ENCODE measurements around the gene MANBA.
"Not testable (repeated sequence)": the region's sequence is repeated elsewhere in the genome, so short reads cannot be mapped to it uniquely, and the experiment has no call there.

The MANBA gene

DNA sequence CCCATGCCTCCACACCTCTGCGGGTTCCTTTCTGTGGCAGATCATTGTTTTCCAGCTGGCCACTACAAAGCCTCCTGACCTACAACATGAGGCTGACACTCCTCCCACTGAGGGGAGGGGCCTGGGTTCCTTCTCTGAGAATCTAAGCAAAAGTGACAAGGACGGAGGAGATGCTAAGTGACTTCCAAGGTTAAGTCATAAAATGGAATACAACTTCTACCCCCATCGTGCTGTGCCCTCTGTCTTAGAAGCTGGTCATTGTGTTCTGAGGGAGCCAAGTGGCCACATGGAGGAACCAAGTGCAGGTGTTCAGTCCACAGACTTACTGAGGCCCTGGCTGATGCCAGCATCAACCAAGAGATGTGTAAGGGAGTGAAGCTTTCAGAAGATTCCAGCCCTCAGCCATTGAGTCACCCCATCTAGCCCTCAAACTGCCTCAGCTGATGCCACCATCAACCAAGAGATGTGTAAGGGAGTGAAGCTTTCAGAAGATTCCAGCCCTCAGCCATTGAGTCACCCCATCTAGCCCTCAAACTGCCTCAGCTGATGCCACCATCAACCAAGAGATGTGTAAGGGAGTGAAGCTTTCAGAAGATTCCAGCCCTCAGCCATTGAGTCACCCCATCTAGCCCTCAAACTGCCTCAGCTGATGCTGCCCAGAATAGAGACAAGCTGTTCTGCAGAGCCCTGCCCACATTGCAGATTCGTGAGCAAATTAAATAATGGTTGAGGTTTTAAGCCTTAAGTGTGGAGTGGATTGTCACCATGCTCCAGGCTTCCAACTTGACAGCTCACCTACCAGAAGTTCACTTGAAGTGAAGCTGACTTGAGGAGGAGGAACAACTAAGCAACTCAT lies 140.8 kb downstream of the MANBA start:
- not testable (repeated sequence) for DNase-seq (ENCODE audit: low read depth in 2 of 2)

DNA sequence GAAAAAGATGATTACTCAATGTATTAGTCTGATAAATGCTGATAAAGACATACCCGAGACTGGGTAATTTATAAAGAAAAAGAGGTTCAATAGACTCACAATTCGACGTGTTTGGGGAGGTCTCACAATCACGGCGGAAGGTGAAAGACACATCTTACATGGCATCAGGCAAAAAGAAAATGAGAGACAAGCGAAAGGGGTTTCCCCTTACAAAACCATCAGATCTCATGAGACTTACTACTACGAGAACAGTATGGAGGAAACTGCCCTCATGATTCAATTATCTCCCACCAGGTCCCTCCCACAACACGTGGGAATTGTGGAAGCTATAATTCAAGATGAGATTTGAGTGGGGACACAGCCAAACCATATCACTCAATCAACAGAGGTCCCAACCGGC lies 141.7 kb downstream of the MANBA start:
- not testable (repeated sequence) for DNase-seq (ENCODE audit: low read depth in 2 of 2)

DNA sequence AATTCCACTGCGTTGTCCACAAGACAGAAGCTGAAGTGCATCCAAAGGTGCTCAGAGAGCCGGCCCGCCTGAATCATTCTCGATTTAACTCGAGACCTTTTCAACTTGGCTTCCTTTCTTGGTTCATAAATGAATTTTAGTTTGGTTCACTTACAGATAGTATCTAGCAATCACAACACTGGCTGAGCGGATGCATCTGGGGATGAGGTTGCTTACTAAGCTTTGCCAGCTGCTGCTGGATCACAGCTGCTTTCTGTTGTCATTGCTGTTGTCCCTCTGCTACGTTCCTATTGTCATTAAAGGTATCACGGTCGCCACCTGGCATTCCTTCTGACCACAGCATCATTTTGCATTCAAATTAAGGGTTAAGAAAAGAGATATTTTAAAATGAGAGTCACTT lies 144.1 kb downstream of the MANBA start:
- DNase-seq (ENCODE audit: low read depth in 2 of 2): no peak

DNA sequence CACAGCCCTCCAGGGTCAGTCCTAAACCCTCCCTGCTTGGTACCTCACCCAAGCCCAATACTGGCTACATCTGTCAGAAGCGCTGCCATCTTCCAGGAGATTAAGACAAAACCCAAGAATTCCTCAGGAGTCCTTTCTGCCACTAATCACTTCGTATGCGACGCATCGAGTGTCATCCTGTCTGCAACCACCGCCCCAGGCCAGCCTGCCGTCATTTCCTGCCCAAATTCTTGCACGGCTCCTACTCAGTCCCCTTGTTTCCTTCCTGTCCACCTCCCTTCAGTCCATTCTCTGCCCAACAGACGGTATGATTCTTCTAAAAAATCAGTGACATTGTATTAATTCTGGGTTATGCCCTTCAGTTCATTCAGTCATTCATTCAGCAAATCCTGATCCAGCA lies 146.0 kb downstream of the MANBA start:
- no peak for DNase-seq (ENCODE audit: low read depth in 2 of 2)

- no peak for DNase-seq (ENCODE audit: low read depth in 2 of 2)
Measured at GRCh38 chr4:102612824-102613366, 147.9 kb downstream of the MANBA start.

GRCh38 chr4:102612210-102612609 lies 148.6 kb downstream of the MANBA start:
- no peak for DNase-seq (ENCODE audit: low read depth in 2 of 2)

DNA sequence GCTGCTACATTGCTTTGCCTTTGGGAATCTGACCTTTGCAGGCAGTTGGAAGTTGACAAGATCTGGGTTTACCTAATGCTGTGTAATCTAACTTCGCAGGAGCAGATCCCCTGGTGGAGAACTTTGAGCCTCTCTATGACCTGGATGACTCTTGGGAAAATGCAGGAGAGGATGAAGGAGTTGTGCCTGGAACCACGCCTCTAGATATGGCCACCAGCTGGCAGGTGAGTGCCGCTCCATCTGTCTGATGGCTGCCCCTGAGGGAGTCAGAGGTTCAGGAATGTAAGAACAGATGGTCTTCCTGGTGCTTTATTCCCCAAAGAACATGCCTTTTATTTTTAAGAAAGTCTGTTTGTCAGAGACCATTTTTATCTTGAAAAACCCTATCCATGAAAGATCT lies 150.3 kb downstream of the MANBA start:
- no peak for DNase-seq (ENCODE audit: low read depth in 2 of 2)

- DNase-seq (ENCODE audit: low read depth in 2 of 2): no peak
Measured at GRCh38 chr4:102610007-102610406, 150.8 kb downstream of the MANBA start.

DNA sequence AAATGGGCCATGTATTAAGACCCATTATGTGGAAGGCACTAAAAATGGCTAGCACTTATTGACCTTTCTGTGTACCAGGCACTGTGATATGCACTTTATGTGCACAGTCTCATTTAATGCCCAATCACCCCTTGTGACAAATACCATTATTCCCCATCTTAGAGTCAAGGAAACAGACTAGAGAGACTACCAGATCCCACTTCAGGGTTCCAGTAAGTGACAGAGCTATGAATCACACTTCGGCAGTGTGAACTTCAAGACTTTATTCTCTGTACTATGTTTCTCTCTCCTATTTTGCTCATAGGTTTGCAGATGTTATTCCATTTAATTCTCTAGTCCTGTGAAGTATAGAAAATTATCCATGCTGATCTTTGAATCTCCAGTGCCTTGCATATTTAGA lies 152.6 kb downstream of the MANBA start:
- DNase-seq (ENCODE audit: low read depth in 2 of 2): no peak

DNA sequence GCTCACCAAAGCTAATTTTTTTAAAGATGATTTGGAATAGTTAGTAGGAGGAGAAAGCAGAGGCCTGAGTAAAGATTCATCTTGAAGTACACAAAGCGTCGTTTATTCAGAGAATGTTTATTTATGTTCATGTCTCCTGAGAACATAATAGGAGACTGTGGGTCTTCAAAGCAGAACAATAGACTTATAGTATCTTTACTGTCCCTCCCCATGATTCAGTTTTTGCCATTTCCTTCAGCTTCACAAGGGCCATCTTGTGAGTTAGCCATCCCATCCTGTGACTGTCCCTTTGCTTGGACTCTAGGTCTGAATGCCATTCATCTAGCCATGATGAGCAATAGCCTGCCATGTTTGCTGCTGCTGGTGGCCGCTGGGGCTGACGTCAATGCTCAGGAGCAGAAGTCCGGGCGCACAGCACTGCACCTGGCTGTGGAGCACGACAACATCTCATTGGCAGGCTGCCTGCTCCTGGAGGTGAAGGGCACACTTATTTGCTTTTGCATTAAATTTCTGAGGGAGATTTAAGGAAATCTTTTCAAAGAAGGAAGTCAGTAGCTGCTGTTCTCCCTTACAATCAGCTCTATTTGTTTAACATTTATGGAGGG lies 153.8 kb downstream of the MANBA start:
- DNase-seq (ENCODE audit: low read depth in 2 of 2): no peak

- no peak for DNase-seq (ENCODE audit: low read depth in 2 of 2)
Measured at GRCh38 chr4:102606261-102606660, 154.5 kb downstream of the MANBA start.

GRCh38 chr4:102604222-102604940 lies 156.4 kb downstream of the MANBA start:
- DNase-seq (ENCODE audit: low read depth in 2 of 2): no peak

- DNase-seq (ENCODE audit: low read depth in 2 of 2): no peak
Measured at GRCh38 chr4:102601586-102602227, 159.1 kb downstream of the MANBA start.

DNA sequence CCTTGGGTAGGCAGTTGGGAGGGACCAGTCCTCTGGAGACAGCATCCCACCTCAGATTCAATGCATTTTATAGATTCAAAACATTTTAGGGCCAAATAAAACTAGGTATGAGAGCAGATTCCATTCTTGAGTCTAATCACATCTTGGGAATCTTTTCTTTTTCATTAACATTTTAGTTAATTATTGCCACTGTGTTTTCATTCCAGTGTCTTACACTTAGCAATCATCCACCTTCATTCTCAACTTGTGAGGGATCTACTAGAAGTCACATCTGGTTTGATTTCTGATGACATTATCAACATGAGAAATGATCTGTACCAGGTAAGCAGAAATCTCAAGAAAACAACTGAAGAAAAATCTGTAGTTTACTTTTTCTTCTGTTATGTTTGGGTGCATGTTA lies 160.1 kb downstream of the MANBA start:
- DNase-seq (ENCODE audit: low read depth in 2 of 2): no peak

GRCh38 chr4:102599886-102600285 lies 160.9 kb downstream of the MANBA start:
- no peak for DNase-seq (ENCODE audit: low read depth in 2 of 2)

- no peak for DNase-seq (ENCODE audit: low read depth in 2 of 2)
Measured at GRCh38 chr4:102599455-102599854, 161.3 kb downstream of the MANBA start.

DNA sequence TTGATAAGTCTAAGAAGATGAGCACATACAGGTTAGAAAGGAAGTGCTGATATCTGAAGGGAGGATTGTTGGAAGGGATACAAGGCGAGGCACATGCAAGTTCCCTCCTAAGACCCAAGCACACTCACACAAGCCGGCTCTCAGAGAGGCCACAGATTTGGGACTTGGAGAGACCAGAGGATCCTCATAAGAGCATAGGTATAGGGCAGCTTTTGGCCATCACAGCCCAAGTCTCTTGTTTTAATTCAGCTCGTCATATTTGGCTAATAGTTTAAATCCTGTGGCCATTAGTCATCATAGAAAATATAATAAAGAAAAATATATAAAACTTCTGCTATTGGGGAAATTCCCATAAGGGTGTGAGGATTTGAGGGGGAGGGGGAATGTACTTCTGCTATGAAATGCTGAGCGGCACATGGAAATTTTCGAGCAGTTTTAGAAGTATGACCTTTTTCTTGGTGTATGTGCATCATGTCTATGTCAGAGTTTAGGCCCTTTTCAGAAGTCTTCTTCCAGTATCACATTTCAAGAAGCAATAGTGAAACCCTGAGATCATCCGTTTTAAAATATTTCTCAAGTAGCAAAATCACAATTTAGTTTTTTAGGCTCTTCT lies 161.9 kb downstream of the MANBA start:
- no peak for DNase-seq (ENCODE audit: low read depth in 2 of 2)

GRCh38 chr4:102598086-102598761 lies 162.5 kb downstream of the MANBA start:
- no peak for DNase-seq (ENCODE audit: low read depth in 2 of 2)

- DNase-seq (ENCODE audit: low read depth in 2 of 2): no peak
Measured at GRCh38 chr4:102596532-102596931, 164.2 kb downstream of the MANBA start.

- no peak for DNase-seq (ENCODE audit: low read depth in 2 of 2)
Measured at GRCh38 chr4:102594000-102594399, 166.8 kb downstream of the MANBA start.

DNA sequence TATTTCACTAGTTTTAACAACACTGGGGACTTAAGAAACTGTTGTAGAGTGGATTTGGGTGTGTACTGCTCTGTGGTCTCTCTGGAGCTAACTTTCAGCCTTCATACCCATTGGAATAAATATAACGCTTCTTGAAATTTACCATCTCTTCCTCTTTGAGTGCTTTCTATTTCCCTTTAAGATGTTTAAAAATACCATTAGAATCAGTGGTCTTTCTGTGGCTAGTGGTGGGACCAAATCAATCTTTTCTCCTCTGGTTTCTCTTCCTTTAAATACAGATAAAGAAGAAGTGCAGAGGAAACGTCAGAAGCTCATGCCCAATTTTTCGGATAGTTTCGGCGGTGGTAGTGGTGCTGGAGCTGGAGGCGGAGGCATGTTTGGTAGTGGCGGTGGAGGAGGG lies 167.6 kb downstream of the MANBA start:
- DNase-seq (ENCODE audit: low read depth in 2 of 2): no peak
